GM23338 (cell line): ENCODE results near the gene ELOF1. TPM values are rescaled to one million over a fixed set of nuclear protein-coding genes. Genes with fewer than 3 reads are reported as not detected.

Source experiments
- ATAC-seq: fragments of 200-7000 bp; cut with Tn5 transposase; 3 replicates; pipeline ENCODE4 v1.9.1; 2020
- DNase-seq: peaks from one replicate; pipeline ENCODE4 v3.0.0-alpha.2; 2015; ENCODE audit warnings: low spot score
- H2AFZ ChIP-seq: fragments of 200-600 bp; sonication (generic); 2 replicates; pipeline ENCODE4 v1.8.0; 2016; ENCODE audit warnings: antibody characterized with exemption, mild to moderate bottlenecking, moderate library complexity
- H3F3A ChIP-seq: fragments of 200-600 bp; sonication (generic); replicated peaks from 2 replicates; pipeline ENCODE4 v1.8.0; 2017; ENCODE audit warnings: antibody characterized with exemption, mixed run types, low read depth
- H3K27ac ChIP-seq: fragments of 200-600 bp; sonication (generic); 2 replicates; pipeline ENCODE4 v1.6.1; 2016; ENCODE audit warnings: low read depth
- H3K27me3 ChIP-seq: fragments of 200-600 bp; sonication (generic); 2 replicates; pipeline ENCODE4 v1.8.0; 2016; ENCODE audit warnings: mild to moderate bottlenecking, mixed run types, moderate library complexity; ENCODE audit not compliant: insufficient read depth
- H3K36me3 ChIP-seq: fragments of 200-600 bp; sonication (generic); 2 replicates; pipeline ENCODE4 v1.8.0; 2016; ENCODE audit warnings: mild to moderate bottlenecking; ENCODE audit not compliant: insufficient read depth
- H3K4me1 ChIP-seq: fragments of 200-600 bp; sonication (generic); 2 replicates; pipeline ENCODE4 v1.8.0; 2016; ENCODE audit warnings: mild to moderate bottlenecking, moderate library complexity; ENCODE audit not compliant: insufficient read depth
- H3K4me2 ChIP-seq: fragments of 200-600 bp; sonication (generic); 2 replicates; pipeline ENCODE4 v1.7.1; 2017; ENCODE audit warnings: mixed run types
- H3K4me3 ChIP-seq: fragments of 200-600 bp; sonication (generic); 2 replicates; pipeline ENCODE4 v1.6.1; 2016; ENCODE audit warnings: mixed run types
- H3K79me2 ChIP-seq: fragments of 200-600 bp; sonication (generic); replicated peaks from 2 replicates; pipeline ENCODE4 v1.8.0; 2017; ENCODE audit warnings: mild to moderate bottlenecking; ENCODE audit not compliant: insufficient read depth
- H3K9me2 ChIP-seq: fragments of 200-600 bp; sonication (generic); 2 replicates; pipeline ENCODE4 v1.8.0; 2017; ENCODE audit not compliant: insufficient read depth
- H4K20me1 ChIP-seq: fragments of 200-600 bp; sonication (generic); replicated peaks from 2 replicates; pipeline ENCODE4 v1.8.0; 2017; ENCODE audit warnings: mild to moderate bottlenecking; ENCODE audit not compliant: insufficient read depth
- H3K27ac Mint-ChIP-seq: 2 replicates; pipeline ENCODE4 v1.8.0; 2020; ENCODE audit warnings: inconsistent platforms, mild to moderate bottlenecking, moderate library complexity, mixed read lengths
- H3K27me3 Mint-ChIP-seq: 3 replicates; pipeline ENCODE4 v1.8.0; 2022; ENCODE audit warnings: low read depth, mild to moderate bottlenecking, moderate library complexity, mixed read lengths, inconsistent platforms; ENCODE audit not compliant: insufficient read depth, poor library complexity
- H3K36me3 Mint-ChIP-seq: 3 replicates; pipeline ENCODE4 v1.8.0; 2021; ENCODE audit warnings: low read depth, mild to moderate bottlenecking, inconsistent platforms, moderate library complexity, mixed read lengths
- H3K4me1 Mint-ChIP-seq: 3 replicates; pipeline ENCODE4 v1.8.0; 2020; ENCODE audit warnings: mild to moderate bottlenecking, inconsistent platforms, mixed read lengths
- H3K4me3 Mint-ChIP-seq: 3 replicates; pipeline ENCODE4 v1.8.0; 2021; ENCODE audit warnings: moderate library complexity, mild to moderate bottlenecking, inconsistent platforms, mixed read lengths
- H3K9me3 Mint-ChIP-seq: 3 replicates; pipeline ENCODE4 v1.8.0; 2020; ENCODE audit warnings: moderate library complexity, mild to moderate bottlenecking, inconsistent platforms, mixed read lengths
- CREB1 ChIP-seq: fragments of 250-450 bp; sonication (Bioruptor Pico); IDR thresholded peaks from 2 replicates; pipeline ENCODE4 v1.5.0; 2020; ENCODE audit warnings: low read depth, mild to moderate bottlenecking, moderate library complexity
- CTCF ChIP-seq, 2 experiments: fragments of 200-600 bp in 1 of 2; sonication (generic) in 1 of 2; conservative IDR thresholded peaks; 2 replicates each; pipeline versions ENCODE4 v1.5.1 to v1.6.1; 2016 to 2017; ENCODE audit warnings: antibody characterized with exemption in 2 of 2, low read depth in 2 of 2, mild to moderate bottlenecking in 2 of 2, moderate library complexity in 1 of 2
- EZH2phosphoT487 ChIP-seq: fragments of 200-600 bp; sonication (generic); IDR thresholded peaks from one replicate; pipeline ENCODE4 v1.8.1; 2018; ENCODE audit warnings: antibody characterized with exemption; ENCODE audit not compliant: unreplicated experiment
- JUNB ChIP-seq: IDR thresholded peaks from one replicate; pipeline ENCODE4 v1.6.1; 2016; ENCODE audit warnings: antibody characterized with exemption; ENCODE audit not compliant: unreplicated experiment
- NANOG ChIP-seq: IDR thresholded peaks from 2 replicates; pipeline ENCODE4 v1.6.1; 2016; ENCODE audit warnings: antibody characterized with exemption, borderline replicate concordance
- POLR2AphosphoS5 ChIP-seq: IDR thresholded peaks from 2 replicates; pipeline ENCODE4 v1.6.1; 2016; ENCODE audit warnings: antibody characterized with exemption, low read depth
- REST ChIP-seq: IDR thresholded peaks from one replicate; pipeline ENCODE4 v1.6.1; 2018; ENCODE audit warnings: antibody characterized with exemption; ENCODE audit not compliant: unreplicated experiment
- ZNF114 ChIP-seq: fragments of 250-450 bp; sonication (Bioruptor Pico); IDR thresholded peaks from 2 replicates; pipeline ENCODE4 v1.5.0; 2020; ENCODE audit warnings: mild to moderate bottlenecking, moderate library complexity
- ZNF331 ChIP-seq: fragments of 250-450 bp; sonication (Bioruptor Pico); IDR thresholded peaks from 2 replicates; pipeline ENCODE4 v1.5.0; 2020; ENCODE audit warnings: low read depth, mild to moderate bottlenecking, moderate library complexity
- polyA plus RNA-seq: library from polyadenylated mRNA; unstranded; fragments of >200 nt; fragmentation: Nextera tagmentation; extraction: Ambion mirVana; gene quantifications from 2 replicates; pipeline ENCODE4 v1.2.1, GENCODE V29; 2016
- total RNA-seq: library from RNA; depleted of rRNA; stranded (reverse); fragments of >200 nt; shearing (Covaris generic); gene quantifications from 2 replicates; pipeline ENCODE4 v1.2.3, GENCODE V29; 2014
- TF ChIP-seq, protein P1 (sequence below): IDR thresholded peaks from 2 replicates; pipeline ENCODE4 v1.6.1; 2016; ENCODE audit warnings: antibody characterized with exemption

ELOF1 gene
- total and polyA plus RNA-seq, 2 experiments from 2014 or later: 73.3 to 103 TPM

- peaks cover 8% of the 10 kb centered on the region for H3K4me1 Mint-ChIP-seq
- TF ChIP-seq CTCF (conservative IDR thresholded peaks at IDR 0.05; ENCODE audit: low read depth in 2 of 2): no peak
- no peak for TF ChIP-seq JUNB
- TF ChIP-seq POLR2AphosphoS5: peak; percentile 63
- peak; percentile 79 for TF ChIP-seq REST
- no peak for TF ChIP-seq EZH2phosphoT487
- TF ChIP-seq ZNF331 (CRISPR knock-in tag): no peak
- TF ChIP-seq, protein P1, sequence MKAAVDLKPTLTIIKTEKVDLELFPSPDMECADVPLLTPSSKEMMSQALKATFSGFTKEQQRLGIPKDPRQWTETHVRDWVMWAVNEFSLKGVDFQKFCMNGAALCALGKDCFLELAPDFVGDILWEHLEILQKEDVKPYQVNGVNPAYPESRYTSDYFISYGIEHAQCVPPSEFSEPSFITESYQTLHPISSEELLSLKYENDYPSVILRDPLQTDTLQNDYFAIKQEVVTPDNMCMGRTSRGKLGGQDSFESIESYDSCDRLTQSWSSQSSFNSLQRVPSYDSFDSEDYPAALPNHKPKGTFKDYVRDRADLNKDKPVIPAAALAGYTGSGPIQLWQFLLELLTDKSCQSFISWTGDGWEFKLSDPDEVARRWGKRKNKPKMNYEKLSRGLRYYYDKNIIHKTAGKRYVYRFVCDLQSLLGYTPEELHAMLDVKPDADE: no peak
- no peak for TF ChIP-seq NANOG
- TF ChIP-seq ZNF114 (CRISPR knock-in tag): no peak
- peak; percentile 53 for TF ChIP-seq CREB1 (CRISPR knock-in tag)
- peak within 1 kb of the TSS; percentile 93 for H3K27ac Mint-ChIP-seq
- Histone ChIP-seq H4K20me1 (peaks cover 5% of the 10 kb centered on the region; the same call in 1 of the 2 replicates), H3K36me3 (no peaks in the 10 kb centered on the region), H2AFZ (peak within 1 kb of the TSS; percentile 69; the same call in 1 of the 2 replicates), H3K4me3 (peak within 1 kb of the TSS; percentile 82), H3K27me3 (no peaks in the 10 kb centered on the region), H3K4me2 (peak within 1 kb of the TSS; percentile 81), H3K79me2 (peaks cover 11% of the 10 kb centered on the region), H3K4me1 (peaks cover 6% of the 10 kb centered on the region; the same call in 1 of the 2 replicates), H3F3A (no peaks in the 10 kb centered on the region), H3K9me2 (no peaks in the 10 kb centered on the region), H3K27ac (peak within 1 kb of the TSS; percentile 67; the same call in 1 of the 2 replicates)
- peak; percentile 96 for ATAC-seq
- peak within 1 kb of the TSS; percentile 95 for H3K4me3 Mint-ChIP-seq
- peaks cover 15% of the 10 kb centered on the region for H3K27me3 Mint-ChIP-seq
- DNase-seq: peak; percentile 99
- H3K9me3 Mint-ChIP-seq: no peaks in the 10 kb centered on the region
- H3K36me3 Mint-ChIP-seq: peaks cover 7% of the 10 kb centered on the region
Measured at GRCh38 chr19:11528551-11529341, 30.3 kb downstream of the ELOF1 start, which contains the start of gene ECSIT. TSS of gene ECSIT (minus strand) at chr19:11529134. CDS start at chr19:11519170, 9,964 bp downstream.
